GM21360 (cell line): ENCODE results near the gene EMILIN3.

Source experiments
- ATAC-seq: cut with Tn5 transposase; IDR thresholded peaks from one replicate; pipeline ENCODE4 v1.9.1; 2021; ENCODE audit warnings: mild to moderate bottlenecking, moderate library complexity; ENCODE audit not compliant: unreplicated experiment

The EMILIN3 gene

GRCh38 chr20:41364967-41365765, 1.5 kb downstream of the EMILIN3 start:
- ATAC-seq: no peak

GRCh38 chr20:41364236-41364855, 2.3 kb downstream of the EMILIN3 start:
- ATAC-seq: no peak

- ATAC-seq: no peak
Measured at GRCh38 chr20:41363601-41364000, 3.0 kb downstream of the EMILIN3 start.

- no peak for ATAC-seq
Measured at GRCh38 chr20:41362748-41363140, 3.9 kb downstream of the EMILIN3 start.

- ATAC-seq: no peak
Measured at GRCh38 chr20:41361757-41362747, 4.6 kb downstream of the EMILIN3 start.

- no peak for ATAC-seq
Measured at GRCh38 chr20:41360831-41361756, 5.5 kb downstream of the EMILIN3 start.

GRCh38 chr20:41359541-41360011, 7.0 kb downstream of the EMILIN3 start:
- no peak for ATAC-seq

GRCh38 chr20:41358717-41359116, 7.9 kb downstream of the EMILIN3 start:
- ATAC-seq: no peak

- ATAC-seq: no peak
Measured at GRCh38 chr20:41358230-41358629, 8.4 kb downstream of the EMILIN3 start.

GRCh38 chr20:41357424-41358163, 9.0 kb downstream of the EMILIN3 start:
- ATAC-seq: no peak

GRCh38 chr20:41356951-41357350, 9.7 kb downstream of the EMILIN3 start:
- no peak for ATAC-seq

GRCh38 chr20:41355598-41356203, 10.9 kb downstream of the EMILIN3 start:
- no peak for ATAC-seq

- no peak for ATAC-seq
Measured at GRCh38 chr20:41355192-41355591, 11.4 kb downstream of the EMILIN3 start.

GRCh38 chr20:41353530-41353929, 13.1 kb downstream of the EMILIN3 start:
- ATAC-seq: no peak

GRCh38 chr20:41352666-41353065, 14.0 kb downstream of the EMILIN3 start:
- no peak for ATAC-seq

GRCh38 chr20:41352106-41352505, 14.5 kb downstream of the EMILIN3 start:
- ATAC-seq: no peak

GRCh38 chr20:41350408-41350962, 16.1 kb downstream of the EMILIN3 start:
- ATAC-seq: no peak

GRCh38 chr20:41349943-41350342, 16.7 kb downstream of the EMILIN3 start:
- ATAC-seq: no peak

GRCh38 chr20:41349266-41349665, 17.4 kb downstream of the EMILIN3 start:
- ATAC-seq: no peak
